Measurements from ENCODE around the gene LTA. TPM values are rescaled to one million over a fixed set of nuclear protein-coding genes. Genes with fewer than 3 reads are reported as not detected.
A peak's percentile ranks its signal among the peaks of the same experiment; 100 is the strongest.

Gene LTA
- total RNA-seq, 1 experiment from 2014 or later = not detected

GRCh38 chr6:31557443-31558317, 14.4 kb upstream of the LTA start:
- Mint-ChIP-seq H3K27me3 (ENCODE audit: insufficient read depth, unreplicated experiment) (no peaks in the 10 kb centered on the region), H3K4me1 (ENCODE audit: insufficient read depth, unreplicated experiment) (peaks cover 20% of the 10 kb centered on the region), H3K4me3 (ENCODE audit: unreplicated experiment) (no peak overlapping the region), H3K9me3 (ENCODE audit: unreplicated experiment) (no peaks in the 10 kb centered on the region), H3K36me3 (ENCODE audit: insufficient read depth, unreplicated experiment) (peaks cover 49% of the 10 kb centered on the region), H3K27ac (ENCODE audit: low read depth, unreplicated experiment) (no peak overlapping the region)
- intact Hi-C loops (cut with micrococcal nuclease) = no loop called here
- BruUV-seq (replicated peaks) = TSS peak; percentile 22
- no peak for DNase-seq (ENCODE audit: unreplicated experiment)
- TF ChIP-seq CTCF (IDR thresholded peaks at IDR 0.05; ENCODE audit: unreplicated experiment) = no peak
- CTCF ChIA-PET = interaction anchor here (1.0 kb wide), 1 partner anchor 40 kb away, joined by 4 read pairs; no protein-coding TSS in a partner anchor
- POLR2A ChIA-PET = interaction anchor here (0.7 kb wide), 1 partner anchor 396 kb away, joined by 3 read pairs; no protein-coding TSS in a partner anchor

- DNase-seq (ENCODE audit: unreplicated experiment) = no peak
- CTCF ChIA-PET = interaction anchor here (0.6 to 1.0 kb wide), 2 partner anchors 40 to 278 kb away, joined by 4 to 5 read pairs; no protein-coding TSS in a partner anchor
- Mint-ChIP-seq H3K9me3 (ENCODE audit: unreplicated experiment) (no peaks in the 10 kb centered on the region), H3K4me3 (ENCODE audit: unreplicated experiment) (no peak overlapping the region), H3K4me1 (ENCODE audit: insufficient read depth, unreplicated experiment) (peaks cover 20% of the 10 kb centered on the region), H3K27me3 (ENCODE audit: insufficient read depth, unreplicated experiment) (no peaks in the 10 kb centered on the region), H3K36me3 (ENCODE audit: insufficient read depth, unreplicated experiment) (peaks cover 43% of the 10 kb centered on the region), H3K27ac (ENCODE audit: low read depth, unreplicated experiment) (no peak overlapping the region)
- POLR2A ChIA-PET = interaction anchor here (1.2 kb wide), 1 partner anchor 37 kb away, joined by 3 read pairs; no protein-coding TSS in a partner anchor
- no peak for TF ChIP-seq CTCF (IDR thresholded peaks at IDR 0.05; ENCODE audit: unreplicated experiment)
- BruUV-seq (replicated peaks) = no TSS peak
- intact Hi-C loops (cut with micrococcal nuclease) = no loop called here
Measured at GRCh38 chr6:31558318-31558625, 13.8 kb upstream of the LTA start.

GRCh38 chr6:31558631-31559500, 13.2 kb upstream of the LTA start:
- intact Hi-C loops (cut with micrococcal nuclease) = no loop called here
- Mint-ChIP-seq H3K4me3 (ENCODE audit: unreplicated experiment) (no peak overlapping the region), H3K27ac (ENCODE audit: low read depth, unreplicated experiment) (no peak overlapping the region), H3K9me3 (ENCODE audit: unreplicated experiment) (no peaks in the 10 kb centered on the region), H3K36me3 (ENCODE audit: insufficient read depth, unreplicated experiment) (peaks cover 39% of the 10 kb centered on the region), H3K27me3 (ENCODE audit: insufficient read depth, unreplicated experiment) (no peaks in the 10 kb centered on the region), H3K4me1 (ENCODE audit: insufficient read depth, unreplicated experiment) (peaks cover 20% of the 10 kb centered on the region)
- no TSS peak for BruUV-seq (replicated peaks)
- POLR2A ChIA-PET = interaction anchor here (1.0 to 1.2 kb wide), 2 partner anchors 16 to 37 kb away, joined by 3 read pairs; no protein-coding TSS in a partner anchor
- CTCF ChIA-PET = interaction anchor here (0.6 to 1.3 kb wide), 3 partner anchors 21 to 277 kb away, joined by 4 to 5 read pairs (median 4); no protein-coding TSS in a partner anchor
- TF ChIP-seq CTCF (IDR thresholded peaks at IDR 0.05; ENCODE audit: unreplicated experiment) = no peak
- DNase-seq (ENCODE audit: unreplicated experiment) = peak; percentile 52

GRCh38 chr6:31559606-31559957, 12.5 kb upstream of the LTA start:
- no peak for TF ChIP-seq CTCF (IDR thresholded peaks at IDR 0.05; ENCODE audit: unreplicated experiment)
- Mint-ChIP-seq H3K4me1 (ENCODE audit: insufficient read depth, unreplicated experiment) (peaks cover 20% of the 10 kb centered on the region), H3K9me3 (ENCODE audit: unreplicated experiment) (no peaks in the 10 kb centered on the region), H3K27ac (ENCODE audit: low read depth, unreplicated experiment) (no peak overlapping the region), H3K36me3 (ENCODE audit: insufficient read depth, unreplicated experiment) (peaks cover 39% of the 10 kb centered on the region), H3K27me3 (ENCODE audit: insufficient read depth, unreplicated experiment) (no peaks in the 10 kb centered on the region), H3K4me3 (ENCODE audit: unreplicated experiment) (no peak overlapping the region)
- intact Hi-C loops (cut with micrococcal nuclease) = no loop called here
- DNase-seq (ENCODE audit: unreplicated experiment) = no peak
- BruUV-seq (replicated peaks) = no TSS peak
- ChIA-PET CTCF (interaction anchor here (0.6 to 1.3 kb wide), 2 partner anchors 20 to 1142 kb away, joined by 4 read pairs; no protein-coding TSS in a partner anchor), POLR2A (interaction anchor here (1.0 to 1.1 kb wide), 2 partner anchors 15 to 27 kb away, joined by 3 read pairs; no protein-coding TSS in a partner anchor)

Measured in MCF 10A (cell line).